Endothelial cell of umbilical vein (primary cell): ENCODE measurements around the gene SUV39H1. TPM values are rescaled to one million over a fixed set of nuclear protein-coding genes. Genes with fewer than 3 reads are reported as not detected.
"Not testable (repeated sequence)": the region's sequence is repeated elsewhere in the genome, so short reads cannot be mapped to it uniquely, and the experiment has no call there.

Experiments
- BruUV-seq: library from RNA; stranded (reverse); fragments of 400-500 nt; replicated peaks from 2 replicates; lab custom pipeline; 2021; lab: Mats Ljungman, UMichigan
- CTCF ChIA-PET: fragments of 300-600, 350-600 bp; sonication (Branson Sonifier 250); formaldehyde crosslinking; loops from one replicate; lab custom pipeline; 2021; ENCODE audit warnings: antibody characterized with exemption, inconsistent platforms; lab: Charles Lee
- POLR2A ChIA-PET: fragments of 300-600, 350-600 bp; sonication (Branson Sonifier 250); formaldehyde crosslinking; loops from one replicate; lab custom pipeline; 2021; ENCODE audit warnings: antibody characterized with exemption, inconsistent platforms; lab: Charles Lee
- DNase-seq: peaks from one replicate; pipeline ENCODE4 v3.0.0-alpha.2; 2011; ENCODE audit warnings: low read depth, low spot score
- FAIRE-seq: peaks from 2 replicates; lab custom pipeline; 2011; peaks lifted over from hg19 to GRCh38; lab: Jason Lieb, UNC
- H2AFZ ChIP-seq: 2 replicates; pipeline ENCODE4 v1.6.0; 2012; ENCODE audit warnings: low read depth, low read length, control low read depth, inconsistent platforms
- H3K27ac ChIP-seq: 2 replicates; pipeline ENCODE4 v1.5.1; 2011; ENCODE audit warnings: low read depth, mild to moderate bottlenecking, control low read depth, low read length, moderate library complexity; ENCODE audit not compliant: insufficient read depth
- H3K27me3 ChIP-seq, 2 experiments: 2 replicates each; pipeline versions ENCODE4 v1.6.0 to v1.6.1; 2011; ENCODE audit warnings: low read length in 2 of 2, mixed read lengths in 1 of 2; ENCODE audit not compliant: control insufficient read depth in 2 of 2, insufficient read depth in 2 of 2
- H3K36me3 ChIP-seq, 2 experiments: 2 replicates in 1 of 2; 3 replicates in 1 of 2; pipeline ENCODE4 v1.5.1; 2011; ENCODE audit warnings: low read length in 2 of 2, mild to moderate bottlenecking in 1 of 2, moderate library complexity in 1 of 2; ENCODE audit not compliant: control insufficient read depth in 2 of 2, insufficient read depth in 2 of 2; ENCODE audit errors: extremely low read depth in 1 of 2
- H3K4me1 ChIP-seq: 3 replicates; pipeline ENCODE4 v1.5.1; 2011; ENCODE audit warnings: mild to moderate bottlenecking, low read length; ENCODE audit not compliant: control insufficient read depth, insufficient read depth; ENCODE audit errors: extremely low read depth
- H3K4me2 ChIP-seq: 2 replicates; pipeline ENCODE4 v1.6.1; 2011; ENCODE audit warnings: low read length, control low read depth, mixed read lengths; ENCODE audit not compliant: insufficient read depth
- H3K4me3 ChIP-seq, 3 experiments: fragments of 200-600 bp in 1 of 3; sonication (generic), shearing (Covaris generic) in 1 of 3; replicated peaks in 1 of 3; 2 replicates each; pipeline ENCODE4 v1.5.1; 2011 to 2016; ENCODE audit warnings: control low read depth in 3 of 3, low read length in 3 of 3, mild to moderate bottlenecking in 2 of 3, inconsistent platforms in 1 of 3, low read depth in 1 of 3, moderate library complexity in 1 of 3; ENCODE audit not compliant: insufficient read depth in 1 of 3
- H3K79me2 ChIP-seq: 2 replicates; pipeline ENCODE4 v1.6.0; 2012; ENCODE audit warnings: low read length, inconsistent platforms; ENCODE audit not compliant: control insufficient read depth, insufficient read depth
- H3K9ac ChIP-seq: replicated peaks from 2 replicates; pipeline ENCODE3; 2011; ENCODE audit warnings: low read length, control low read depth; ENCODE audit not compliant: insufficient read depth; ENCODE audit errors: extremely low read depth
- H3K9me1 ChIP-seq: replicated peaks from 3 replicates; pipeline ENCODE4 v1.6.0; 2011; ENCODE audit warnings: mild to moderate bottlenecking, low read length; ENCODE audit not compliant: control insufficient read depth, insufficient read depth; ENCODE audit errors: extremely low read depth
- H3K9me3 ChIP-seq: replicated peaks from 2 replicates; pipeline ENCODE4 v1.5.1; 2012; ENCODE audit warnings: low read length, inconsistent platforms; ENCODE audit not compliant: control insufficient read depth, insufficient read depth
- H4K20me1 ChIP-seq: replicated peaks from 2 replicates; pipeline ENCODE3; 2011; ENCODE audit warnings: mild to moderate bottlenecking, low read length; ENCODE audit not compliant: control insufficient read depth, insufficient read depth; ENCODE audit errors: extremely low read depth
- dilution Hi-C: fragments of 300-500 bp; cut with MboI; formaldehyde crosslinking; loops from one replicate; pipeline ENCODE4 v1.15.0; 2019; ENCODE audit warnings: low sequenced_read_pairs; ENCODE audit not compliant: extremely low pct_ligation_motif_present
- intact Hi-C: fragments of 100-400 bp; cut with micrococcal nuclease; formaldehyde crosslinking; loops from one replicate; pipeline ENCODE4 v1.10.0; 2022
- polyA plus RNA-seq, 4 experiments: library from polyadenylated mRNA; depleted of rRNA in 3 of 4; stranded (reverse) in 3 of 4; unstranded in 1 of 4; fragments of >200 nt; gene quantifications; 2 replicates each; pipeline versions ENCODE4 v1.2.1 to v1.2.3, GENCODE V29; 2011 to 2012; ENCODE audit warnings: missing spikeins in 1 of 4
- total RNA-seq: library from RNA; stranded (reverse); gene quantifications from 2 replicates; pipeline ENCODE4 v1.2.3, GENCODE V29; 2021

The SUV39H1 gene
- total and polyA plus RNA-seq, 2 donors (not counting 3 experiments of a cell fraction or from before 2014, with no cell fraction given) = 18.2 to 19.0 TPM

DNA sequence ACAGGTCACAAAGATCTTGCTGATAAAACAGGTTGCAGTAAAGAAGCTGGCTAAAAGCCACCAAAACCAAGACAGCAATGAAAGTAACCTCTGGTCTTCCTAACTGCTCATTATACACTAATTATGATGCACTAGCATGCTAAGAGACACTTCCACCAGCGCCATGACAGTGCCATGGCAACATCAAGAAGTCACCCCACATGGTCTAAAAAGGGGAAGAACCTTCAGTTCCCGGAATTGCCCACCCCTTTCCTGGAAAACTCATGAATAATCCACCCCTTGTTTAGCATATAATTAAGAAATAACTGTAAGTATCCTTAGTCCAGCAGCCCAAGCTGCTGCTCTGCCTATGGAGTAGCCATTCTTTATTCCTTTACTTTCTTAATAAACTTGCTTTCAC, 16.1 kb upstream of the SUV39H1 start:
- FAIRE-seq, H3K4me2 ChIP-seq, H3K9ac ChIP-seq, H3K9me1 ChIP-seq, intact Hi-C loops, H3K36me3 ChIP-seq, dilution Hi-C loops, BruUV-seq, H4K20me1 ChIP-seq, H3K27ac ChIP-seq, DNase-seq, H3K4me1 ChIP-seq, H3K4me3 ChIP-seq, POLR2A ChIA-PET, H2AFZ ChIP-seq, H3K27me3 ChIP-seq, H3K79me2 ChIP-seq, CTCF ChIA-PET, H3K9me3 ChIP-seq: not testable (repeated sequence)

DNA sequence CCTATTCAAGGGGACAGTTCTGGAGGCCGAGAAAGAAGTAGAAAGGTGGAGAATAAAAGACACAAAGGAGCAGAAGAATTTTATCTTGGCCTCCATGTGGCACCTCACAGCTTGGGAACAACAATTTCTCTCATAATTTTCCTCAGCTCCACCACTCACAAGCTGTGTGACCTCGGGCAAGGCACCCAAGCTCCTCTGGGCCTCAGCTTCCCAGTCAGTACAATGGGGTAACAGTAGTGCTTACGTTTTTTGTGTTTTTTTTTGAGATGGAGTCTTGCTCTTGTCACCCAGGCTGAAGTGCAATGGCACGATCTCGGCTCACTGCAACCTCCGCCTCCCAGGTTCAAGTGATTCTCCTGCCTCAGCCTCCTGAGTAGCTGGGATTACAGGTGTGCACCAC, 15.6 kb upstream of the SUV39H1 start:
- H3K27me3 ChIP-seq, H3K4me3 ChIP-seq, dilution Hi-C loops, H2AFZ ChIP-seq, H3K79me2 ChIP-seq, H3K9me3 ChIP-seq, H3K4me1 ChIP-seq, H3K9ac ChIP-seq, FAIRE-seq, H4K20me1 ChIP-seq, CTCF ChIA-PET, DNase-seq, H3K4me2 ChIP-seq, intact Hi-C loops, H3K9me1 ChIP-seq, BruUV-seq, POLR2A ChIA-PET, H3K36me3 ChIP-seq, H3K27ac ChIP-seq: not testable (repeated sequence)
